HG03064 (cell line): ENCODE measurements around the gene CWC27.
"Not testable (repeated sequence)": the region's sequence is repeated elsewhere in the genome, so short reads cannot be mapped to it uniquely, and the experiment has no call there.

Experiments
- ATAC-seq: cut with Tn5 transposase; IDR thresholded peaks from one replicate; pipeline ENCODE4 v1.9.1; 2021; ENCODE audit warnings: low read depth; ENCODE audit not compliant: unreplicated experiment

Gene CWC27

GRCh38 chr5:64899838-64900237 lies 131.1 kb downstream of the CWC27 start:
- no peak for ATAC-seq

DNA sequence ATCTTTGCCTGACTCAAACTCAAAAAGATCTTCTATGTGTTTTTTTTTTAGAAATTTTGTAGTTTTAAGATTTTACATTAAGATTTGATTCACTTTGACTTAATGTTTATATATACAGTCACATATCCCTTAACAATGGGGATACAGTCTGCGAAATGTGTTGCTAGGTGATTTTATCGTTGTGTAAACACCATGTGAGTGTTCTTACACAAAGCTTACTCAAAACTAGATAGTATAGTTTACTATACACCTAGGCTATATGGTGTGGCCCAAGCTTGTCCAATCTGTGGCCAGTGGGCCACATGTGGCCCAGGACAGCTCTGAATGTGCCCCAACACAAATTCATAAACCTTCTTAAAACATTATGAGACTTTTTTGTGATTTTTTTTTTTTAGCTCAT lies 131.9 kb downstream of the CWC27 start:
- no peak for ATAC-seq

DNA sequence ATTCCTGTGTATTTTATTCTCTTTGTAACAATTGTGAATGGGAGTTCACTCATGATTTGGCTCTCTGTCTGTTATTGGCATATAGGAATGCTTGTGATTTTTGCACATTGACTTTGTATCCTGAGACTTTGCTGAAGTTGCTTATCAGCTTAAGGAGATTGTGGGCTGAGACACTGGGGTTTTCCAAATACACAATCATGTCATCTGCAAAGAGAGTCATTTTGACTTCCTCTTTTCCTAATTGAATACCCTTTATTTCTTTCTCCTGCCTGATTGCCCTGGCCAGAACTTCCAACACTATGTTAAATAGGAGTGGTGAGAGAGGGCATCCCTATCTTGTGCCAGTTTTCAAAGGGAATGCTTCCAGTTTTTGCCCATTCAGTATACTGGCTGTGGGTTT lies 138.7 kb downstream of the CWC27 start:
- not testable (repeated sequence) for ATAC-seq

DNA sequence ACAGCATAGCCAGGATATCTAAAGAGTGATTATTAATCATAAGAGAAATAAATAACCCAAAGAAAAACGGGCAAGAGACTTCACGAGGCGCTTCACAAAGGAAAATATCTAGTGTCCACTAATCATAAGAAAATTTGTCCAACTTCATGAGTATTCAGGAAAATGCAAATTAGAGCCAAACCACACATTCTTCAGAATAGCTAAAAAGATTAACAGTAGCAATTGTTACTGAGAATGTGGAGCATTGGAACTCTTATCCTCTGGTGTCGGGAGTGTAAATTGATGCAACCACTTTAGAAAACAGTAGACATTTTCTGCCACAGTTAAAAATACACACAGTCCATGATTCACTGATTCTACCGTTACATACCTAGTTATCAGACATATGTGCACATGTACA lies 145.7 kb downstream of the CWC27 start:
- no peak for ATAC-seq

DNA sequence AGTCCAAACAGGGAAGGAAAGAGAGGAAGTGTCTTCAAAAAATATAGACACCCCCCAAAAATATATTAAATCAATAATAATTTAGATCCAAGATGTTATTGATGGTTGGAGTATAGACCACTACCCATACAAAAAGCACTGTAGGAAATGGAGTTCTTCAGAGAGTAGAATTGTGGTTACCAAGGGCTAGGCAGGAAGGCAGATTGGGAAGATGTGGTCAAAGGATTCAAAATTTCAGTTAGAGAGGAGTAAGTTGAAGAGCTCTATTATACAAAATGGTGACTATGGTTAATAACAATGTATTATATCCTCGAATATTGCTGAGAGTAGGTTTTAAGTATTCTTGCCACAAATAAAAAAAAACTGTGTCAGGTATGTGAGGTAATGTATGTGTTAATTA lies 149.4 kb downstream of the CWC27 start:
- no peak for ATAC-seq

DNA sequence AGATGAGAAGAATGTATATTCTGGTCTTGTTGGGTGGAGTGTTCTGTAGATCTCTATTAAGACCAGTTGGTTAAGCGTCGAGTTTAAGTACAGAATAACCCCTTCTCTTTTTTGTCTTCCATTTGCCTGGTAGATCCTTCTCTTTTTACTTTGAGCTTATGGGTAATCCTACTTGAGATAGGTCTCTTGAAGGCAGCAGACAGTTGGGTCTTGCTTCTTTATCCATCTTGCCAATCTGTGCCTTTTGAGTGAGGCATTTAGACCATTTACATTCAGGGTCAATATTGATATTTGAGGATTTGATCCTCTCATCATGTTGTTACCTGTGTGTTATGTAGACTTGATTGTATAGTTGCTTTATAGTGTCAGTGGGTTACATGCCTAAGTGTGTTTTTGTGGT lies 152.7 kb downstream of the CWC27 start:
- no peak for ATAC-seq

GRCh38 chr5:64923151-64923685 lies 154.5 kb downstream of the CWC27 start:
- no peak for ATAC-seq

- no peak for ATAC-seq
These were observed 156.4 kb downstream of the CWC27 start for GRCh38 chr5:64925123-64925522.

GRCh38 chr5:64929833-64930232 lies 161.1 kb downstream of the CWC27 start:
- ATAC-seq: no peak

DNA sequence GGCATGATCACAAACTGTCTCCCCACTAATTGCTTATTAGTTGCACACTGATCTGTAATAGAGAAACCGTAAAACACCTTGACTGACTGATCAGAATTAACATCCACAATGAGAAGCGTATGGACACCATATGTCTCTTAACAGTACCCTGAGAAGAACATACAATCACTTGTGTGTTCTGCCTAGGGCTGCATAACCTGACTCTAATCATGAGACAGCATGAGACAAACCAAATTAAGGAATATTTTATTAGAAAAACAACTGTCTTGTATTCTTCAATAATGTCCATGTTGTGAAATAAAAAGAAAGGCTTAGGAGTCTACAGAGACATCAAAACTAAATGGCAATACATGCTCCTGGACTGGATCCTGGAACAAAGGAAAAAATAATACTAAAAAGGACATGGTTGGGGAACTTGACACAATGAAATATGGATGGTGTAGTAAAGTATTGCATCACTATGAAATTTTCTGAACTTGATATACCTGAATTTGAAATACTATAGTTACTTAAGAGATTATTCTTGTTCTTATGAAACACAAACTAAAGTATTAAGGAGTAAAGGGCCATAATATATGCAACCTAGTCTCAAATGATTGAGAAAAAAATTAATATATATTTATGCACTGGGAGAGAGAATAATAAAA lies 162.1 kb downstream of the CWC27 start:
- ATAC-seq: no peak

- ATAC-seq: not testable (repeated sequence)
These were observed 170.7 kb downstream of the CWC27 start for GRCh38 chr5:64939422-64939771.

GRCh38 chr5:64939772-64940510 lies 171.2 kb downstream of the CWC27 start:
- ATAC-seq: no peak

- no peak for ATAC-seq
These were observed 173.7 kb downstream of the CWC27 start for GRCh38 chr5:64942460-64942859.

DNA sequence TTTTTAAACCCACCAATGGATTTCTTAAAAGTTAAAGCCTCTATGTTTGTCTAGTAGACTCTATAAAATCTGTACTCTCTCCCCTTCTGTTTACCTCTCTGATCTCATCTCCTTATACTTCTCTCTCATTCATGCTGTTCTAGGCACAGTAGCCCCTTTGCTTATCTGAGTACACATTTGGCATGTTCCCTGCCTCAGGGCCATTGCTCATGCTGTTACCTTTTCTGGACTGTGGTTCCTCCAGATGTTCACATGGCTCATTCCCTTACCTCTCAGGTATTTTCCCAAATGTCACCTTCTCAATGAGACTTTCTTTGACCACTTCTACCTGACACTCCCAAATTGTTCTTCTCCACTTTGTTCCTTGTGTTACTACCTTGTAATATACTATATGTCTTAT lies 176.1 kb downstream of the CWC27 start:
- no peak for ATAC-seq

DNA sequence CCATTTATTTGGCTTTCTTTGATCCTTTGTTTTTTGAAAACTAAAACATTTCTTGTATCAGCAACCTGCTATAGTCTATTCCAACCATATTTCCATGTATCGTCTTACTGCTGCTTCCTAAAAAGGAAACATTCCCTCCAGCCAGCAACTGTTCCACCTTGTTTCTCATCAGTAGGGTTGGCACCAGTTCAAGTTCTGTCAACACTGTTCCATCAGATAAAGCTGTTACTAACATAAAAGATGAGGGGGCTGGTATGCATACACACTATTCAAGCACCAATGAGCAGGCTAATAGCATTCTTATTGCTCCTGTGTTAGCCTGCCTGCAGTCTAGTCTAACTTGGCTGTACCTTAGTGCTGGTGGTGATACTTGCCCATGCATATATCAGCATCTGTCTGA lies 178.3 kb downstream of the CWC27 start:
- no peak for ATAC-seq

DNA sequence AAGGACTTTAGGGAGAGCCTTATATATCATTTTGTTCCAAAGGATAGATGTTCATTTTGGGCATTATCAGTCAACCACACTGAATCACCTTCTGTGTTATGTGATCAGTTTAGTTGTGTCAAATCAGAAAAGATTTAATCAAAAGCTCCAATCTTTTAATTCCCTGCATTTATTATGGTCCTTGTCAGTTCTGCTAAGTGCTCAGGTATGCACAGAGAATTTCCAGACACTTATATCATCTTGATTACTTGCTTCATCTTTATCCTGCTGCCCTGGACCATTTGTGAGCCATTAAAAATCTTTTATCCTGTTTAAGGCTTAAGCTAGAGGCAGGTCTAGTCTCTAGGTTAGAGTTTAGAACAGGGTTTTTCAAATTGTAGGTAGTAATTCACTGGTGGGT lies 179.1 kb downstream of the CWC27 start:
- ATAC-seq: no peak

GRCh38 chr5:64949331-64949730 lies 180.6 kb downstream of the CWC27 start:
- ATAC-seq: no peak

- no peak for ATAC-seq
These were observed 184.4 kb downstream of the CWC27 start for GRCh38 chr5:64952951-64953673.

DNA sequence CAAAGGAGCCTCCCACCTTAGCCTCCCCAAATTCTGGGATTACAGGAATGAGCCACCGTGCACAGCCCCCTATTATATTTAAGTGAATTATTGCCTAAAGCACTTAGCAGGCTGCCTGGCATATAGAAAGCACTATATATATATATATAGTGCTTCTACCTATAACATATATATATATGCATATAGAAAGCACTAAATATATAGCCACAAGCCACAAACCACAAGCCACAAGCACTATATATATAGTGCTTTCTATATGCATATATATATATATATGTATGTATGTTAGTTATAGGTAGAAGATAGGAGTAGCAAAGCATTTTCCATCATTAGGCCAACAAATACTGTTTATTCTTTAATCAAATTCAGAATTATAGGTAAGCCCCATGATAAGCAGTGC lies 185.8 kb downstream of the CWC27 start:
- ATAC-seq: no peak

DNA sequence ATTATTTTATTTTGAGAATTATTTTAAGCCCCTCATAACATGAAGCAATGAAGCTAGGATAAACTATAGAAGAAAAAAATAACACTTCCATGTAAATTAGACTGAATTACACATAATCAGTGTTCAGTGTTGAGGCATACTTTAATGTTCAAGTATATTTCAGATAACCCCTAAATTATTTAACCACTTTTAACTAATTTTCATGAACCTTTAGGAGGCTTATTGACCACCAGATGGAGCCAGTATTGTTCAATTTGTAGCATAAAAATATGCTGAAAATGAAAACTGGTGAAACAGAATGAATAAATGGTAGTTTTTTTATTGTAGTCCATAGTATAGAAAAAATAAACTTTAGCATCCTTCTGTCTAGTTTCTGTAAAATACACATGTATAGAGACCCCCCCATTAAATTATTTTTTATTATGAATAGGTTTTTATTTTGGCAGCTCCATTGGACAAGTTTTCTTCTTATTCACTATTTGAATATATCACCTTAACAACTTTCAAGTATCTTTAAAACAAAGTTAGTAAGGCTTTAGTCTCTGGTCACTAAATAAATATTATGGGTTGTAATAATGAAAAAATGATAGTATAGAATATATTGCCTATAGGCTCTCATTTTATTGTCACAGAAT lies 190.1 kb downstream of the CWC27 start:
- no peak for ATAC-seq

GRCh38 chr5:64963278-64963677 lies 194.5 kb downstream of the CWC27 start:
- ATAC-seq: no peak
